HG03354 (cell line): ENCODE data around the gene GRWD1.
"Not testable (repeated sequence)": the region's sequence is repeated elsewhere in the genome, so short reads cannot be mapped to it uniquely, and the experiment has no call there.

ENCODE experiments used
- ATAC-seq: cut with Tn5 transposase; IDR thresholded peaks from one replicate; pipeline ENCODE4 v1.9.1; 2021; ENCODE audit warnings: mild to moderate bottlenecking; ENCODE audit not compliant: unreplicated experiment, poor library complexity, severe bottlenecking

GRWD1 gene

DNA sequence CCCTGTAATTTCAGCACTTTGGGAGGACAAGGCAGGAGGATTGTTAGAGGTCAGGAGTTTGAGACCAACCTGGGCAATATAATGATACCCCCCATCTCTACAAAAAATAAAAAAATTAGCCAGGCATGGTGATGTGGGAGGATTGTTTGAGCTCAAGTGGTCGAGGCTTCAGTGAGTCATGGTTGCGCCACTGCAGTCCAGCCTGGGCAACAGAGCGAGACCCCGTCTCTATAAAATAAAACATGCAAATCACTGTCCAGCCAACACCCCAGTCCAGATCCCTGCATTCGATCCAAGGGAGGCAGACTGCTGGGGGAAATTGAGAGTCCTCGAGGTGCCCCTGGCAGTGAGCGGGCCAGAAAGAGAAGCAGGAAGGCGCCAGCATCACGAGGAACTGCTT is 30.4 kb downstream of the GRWD1 start:
- no peak for ATAC-seq

DNA sequence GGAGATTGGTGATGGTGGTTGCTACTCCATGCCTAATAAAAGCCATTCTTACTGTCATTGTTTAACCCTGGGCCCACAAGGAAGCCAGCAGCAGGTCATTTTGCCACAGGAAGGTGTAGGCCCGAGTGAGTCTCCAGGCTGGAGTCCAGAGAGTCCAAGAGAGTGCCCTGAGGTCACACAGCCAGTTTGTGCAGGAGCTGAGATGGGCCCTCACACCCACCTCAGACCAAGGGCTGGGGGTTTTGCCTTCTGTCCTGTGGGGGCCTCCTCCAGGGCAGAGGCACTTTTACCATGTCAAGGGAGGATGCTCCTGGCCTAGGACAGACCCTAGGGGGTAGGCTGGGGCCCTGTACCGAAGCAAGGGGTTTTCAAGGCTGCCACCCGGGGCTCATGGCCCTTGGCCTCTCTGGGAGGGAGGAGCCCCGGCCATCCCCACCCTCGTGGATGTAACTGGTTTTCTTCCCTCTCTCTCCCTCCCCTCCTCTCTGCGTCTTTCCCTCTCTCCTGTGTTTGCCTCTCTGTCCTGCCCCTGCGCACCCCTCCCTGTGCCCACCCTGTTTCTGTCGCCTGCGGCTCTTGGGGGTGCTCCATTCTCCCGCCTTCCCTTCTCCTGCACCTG is 31.4 kb downstream of the GRWD1 start:
- no peak for ATAC-seq

DNA sequence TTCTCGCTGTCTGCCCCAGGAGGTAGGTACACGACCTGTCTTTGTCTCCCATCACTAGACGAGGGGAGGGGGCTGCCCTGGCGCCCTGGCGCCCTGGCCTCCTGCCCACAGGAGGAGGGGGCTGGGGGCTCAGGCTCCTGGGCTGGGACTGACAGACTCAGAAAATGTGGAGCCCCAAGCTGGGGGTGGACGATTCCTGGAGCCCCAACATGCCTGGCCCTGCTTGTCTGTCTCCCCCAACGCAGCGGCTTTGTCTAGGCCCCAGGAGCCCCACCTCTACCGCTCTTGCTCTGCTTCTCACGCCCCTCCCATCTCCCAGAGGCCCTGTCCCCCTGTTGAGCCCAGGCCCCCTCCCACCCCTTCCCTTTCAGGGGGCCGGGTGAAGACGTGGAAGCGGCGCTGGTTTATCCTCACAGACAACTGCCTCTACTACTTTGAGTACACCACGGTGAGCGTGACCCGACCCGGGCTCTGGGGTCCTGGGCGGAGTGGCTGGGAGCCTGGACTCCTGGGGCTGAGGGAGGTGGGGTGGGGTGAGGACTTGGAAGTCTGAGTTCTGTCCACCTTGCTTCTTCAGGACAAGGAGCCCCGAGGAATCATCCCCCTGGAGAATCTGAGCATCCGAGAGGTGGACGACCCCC is 32.0 kb downstream of the GRWD1 start:
- no peak for ATAC-seq

- ATAC-seq, result no peak
Measured at GRCh38 chr19:48478339-48479256, 32.8 kb downstream of the GRWD1 start.

GRCh38 chr19:48479686-48480085 is 33.9 kb downstream of the GRWD1 start:
- no peak for ATAC-seq

DNA sequence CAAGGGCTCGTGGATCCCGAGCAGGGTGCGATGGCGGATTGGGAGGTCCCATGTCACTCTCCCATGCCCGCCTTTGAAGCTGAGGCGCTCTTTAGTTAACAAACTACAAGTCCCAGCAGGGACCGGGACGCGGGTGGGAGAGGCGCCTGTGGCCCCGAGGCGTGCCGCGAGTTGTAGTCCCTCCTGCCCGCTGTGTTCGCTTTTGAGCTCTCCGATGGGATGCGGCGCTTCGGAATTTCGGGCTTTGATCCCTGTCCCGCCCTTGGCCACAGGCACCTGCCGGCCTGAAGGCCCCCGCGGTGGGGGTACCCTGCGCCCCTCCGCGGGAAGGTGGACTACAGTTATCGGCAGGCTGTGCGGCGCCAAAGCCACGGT is 34.4 kb downstream of the GRWD1 start:
- no peak for ATAC-seq

DNA sequence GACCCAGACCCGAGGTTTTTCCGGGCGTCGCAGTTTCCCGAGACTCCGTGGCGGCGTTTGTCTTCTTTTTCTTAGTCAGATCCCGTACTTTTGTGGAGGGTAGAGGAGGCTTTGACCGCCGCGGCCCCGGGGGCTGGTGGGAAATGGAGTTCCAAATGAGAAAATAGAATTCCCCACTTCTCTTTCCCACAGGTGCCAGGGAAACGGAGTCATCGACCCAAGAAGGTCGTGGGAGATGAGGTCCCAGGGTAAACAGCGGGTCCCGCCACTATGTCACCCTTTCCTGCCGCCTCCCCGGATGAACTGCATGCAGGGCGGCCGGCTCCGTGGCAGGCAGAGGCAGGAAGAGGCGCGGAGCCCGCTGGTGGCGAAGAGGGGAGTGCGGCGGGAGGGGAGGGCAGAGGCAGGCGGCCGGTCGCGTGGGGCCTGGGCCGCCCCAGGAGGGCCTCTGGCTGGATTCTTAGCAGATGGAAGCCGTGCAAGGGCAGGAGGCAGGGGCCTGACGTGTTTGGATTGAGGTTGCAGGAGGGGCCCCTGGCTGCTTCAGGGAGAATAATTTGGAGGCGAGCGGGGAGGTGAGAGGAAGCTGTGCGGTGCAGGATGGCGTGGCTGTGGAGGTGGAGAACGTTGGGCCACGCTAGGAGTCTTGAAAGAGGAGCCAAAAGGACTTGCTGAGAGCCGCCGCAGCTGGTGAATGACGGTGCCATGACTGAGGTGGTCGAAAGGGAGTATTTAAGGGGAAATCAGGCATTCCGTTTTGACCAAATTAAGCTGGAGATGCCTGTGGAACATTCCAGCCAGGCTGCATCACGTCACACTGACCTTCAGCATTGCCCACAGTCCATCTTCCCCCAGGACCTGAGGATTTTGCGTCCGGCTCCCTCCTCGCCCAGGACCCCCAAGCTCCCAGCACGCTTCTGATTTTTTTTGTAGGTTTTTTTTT is 35.0 kb downstream of the GRWD1 start:
- no peak for ATAC-seq

- no peak for ATAC-seq
Measured at GRCh38 chr19:48481846-48482639, 36.3 kb downstream of the GRWD1 start.

- ATAC-seq, result no peak
Measured at GRCh38 chr19:48483301-48483700, 37.5 kb downstream of the GRWD1 start.

- no peak for ATAC-seq
Measured at GRCh38 chr19:48484247-48484893, 38.6 kb downstream of the GRWD1 start.

GRCh38 chr19:48484931-48485612 is 39.3 kb downstream of the GRWD1 start:
- ATAC-seq, result no peak

- ATAC-seq, result not testable (repeated sequence)
Measured at GRCh38 chr19:48486706-48487105, 40.9 kb downstream of the GRWD1 start.

DNA sequence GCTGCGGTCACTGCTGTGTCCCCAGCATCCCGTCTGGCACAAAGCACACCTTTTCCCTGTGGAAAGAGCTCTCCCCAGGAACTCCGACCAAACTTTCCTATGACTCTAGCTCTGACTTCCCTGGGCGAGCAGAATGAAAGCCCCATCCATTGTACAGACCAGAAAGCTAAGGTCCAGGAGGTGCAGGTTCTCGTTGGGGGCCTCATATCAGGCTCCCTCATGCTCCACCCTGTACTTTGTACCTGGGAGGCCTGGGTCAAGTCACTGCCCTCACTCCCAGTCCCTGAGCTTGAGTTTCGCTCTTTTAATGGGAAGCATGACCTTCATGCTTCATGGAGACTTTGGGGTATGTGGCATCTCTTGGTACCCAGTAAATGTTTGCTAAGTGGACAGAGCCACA is 41.8 kb downstream of the GRWD1 start:
- no peak for ATAC-seq

- ATAC-seq, result no peak
Measured at GRCh38 chr19:48487948-48488347, 42.2 kb downstream of the GRWD1 start.

DNA sequence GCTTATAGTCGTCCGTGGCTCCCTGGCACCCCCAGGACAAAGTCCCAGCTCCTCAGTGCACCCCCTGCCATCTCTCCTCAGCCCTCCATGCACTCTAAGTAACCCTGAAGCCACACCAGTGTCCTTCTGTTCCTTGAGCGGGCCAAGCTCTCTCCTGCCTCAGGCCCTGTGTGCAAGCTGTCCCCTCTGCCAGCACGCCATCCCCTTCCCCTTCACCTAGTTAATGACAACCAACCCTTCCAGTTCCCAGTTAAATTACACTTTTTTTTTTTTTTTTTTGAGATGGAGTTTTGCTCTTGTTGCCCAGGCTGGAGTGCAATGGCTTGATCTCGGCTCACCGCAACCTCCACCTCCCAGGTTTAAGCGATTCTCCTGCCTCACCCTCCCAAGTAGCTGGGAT is 42.7 kb downstream of the GRWD1 start:
- not testable (repeated sequence) for ATAC-seq

- peak; percentile 36 for ATAC-seq
Measured at GRCh38 chr19:48489608-48490216, 43.9 kb downstream of the GRWD1 start.

GRCh38 chr19:48490981-48491792 is 45.4 kb downstream of the GRWD1 start:
- ATAC-seq, result no peak
